Kidney (tissue), 14 donors: ENCODE results near the gene ANKRD18B. TPM values are rescaled to one million over a fixed set of nuclear protein-coding genes. Genes with fewer than 3 reads are reported as not detected.
"Not testable (repeated sequence)": the region's sequence is repeated elsewhere in the genome, so short reads cannot be mapped to it uniquely, and the experiment has no call there.

Experiments used
- DNase-seq, 5 donors: peaks; one replicate each; pipeline ENCODE4 v3.0.0-alpha.2; 2013 to 2020
- FAIRE-seq: peaks from 2 replicates; lab custom pipeline; 2012; peaks lifted over from hg19 to GRCh38; lab: Jason Lieb, UNC
- H3K27ac ChIP-seq, 2 donors: one replicate each; pipeline ENCODE4 v1.7.0; 2013; ENCODE audit warnings: low read depth in 2 of 2, low read length in 2 of 2, inconsistent platforms in 1 of 2
- H3K27me3 ChIP-seq: one replicate; pipeline ENCODE4 v1.7.1; 2013; ENCODE audit warnings: low read length, inconsistent platforms; ENCODE audit not compliant: control insufficient read depth, insufficient read depth
- H3K36me3 ChIP-seq, 3 donors: one replicate each; pipeline versions ENCODE4 v1.7.0 to v1.7.1; 2013; ENCODE audit warnings: low read length in 3 of 3, control low read depth in 1 of 3, inconsistent platforms in 1 of 3; ENCODE audit not compliant: insufficient read depth in 3 of 3, control insufficient read depth in 2 of 3
- H3K4me1 ChIP-seq, 3 donors: one replicate each; pipeline versions ENCODE4 v1.7.0 to v1.7.1; 2013; ENCODE audit warnings: low read length in 3 of 3, inconsistent platforms in 1 of 3, low read depth in 1 of 3; ENCODE audit not compliant: control insufficient read depth in 2 of 3, insufficient read depth in 2 of 3
- H3K4me3 ChIP-seq, 3 donors: one replicate each; pipeline versions ENCODE4 v1.7.0 to v1.8.1; 2013; ENCODE audit warnings: low read length in 3 of 3, control low read depth in 1 of 3, inconsistent platforms in 1 of 3
- H3K9ac ChIP-seq, 3 donors: one replicate each; pipeline versions ENCODE4 v1.7.0 to v1.7.1; 2013; ENCODE audit warnings: low read length in 3 of 3, control low read depth in 1 of 3, inconsistent platforms in 1 of 3
- H3K9me3 ChIP-seq, 3 donors: one replicate each; pipeline versions ENCODE4 v1.7.0 to v1.7.1; 2013; ENCODE audit warnings: low read length in 3 of 3, control low read depth in 1 of 3, inconsistent platforms in 1 of 3; ENCODE audit not compliant: control insufficient read depth in 2 of 3, insufficient read depth in 1 of 3
- intact Hi-C: fragments of 100-400 bp; cut with DNase I; formaldehyde crosslinking; loops from one replicate; pipeline ENCODE4 v1.11.1; 2022
- polyA plus RNA-seq: library from polyadenylated mRNA; stranded (reverse); fragments of 350-450 nt; fragmentation: Illumina TruSeq; extraction: RNeasy Lipid Tissue Mini Kit (QIAGEN cat#74804); gene quantifications from one replicate; pipeline ENCODE4 v1.2.3, GENCODE V29; 2014; ENCODE audit warnings: low read depth, low replicate concordance; ENCODE audit not compliant: insufficient read depth
- total RNA-seq: library from RNA; stranded (reverse); fragmentation: NEBNext Ultra II Directional; extraction: Animal tissue kit (Norgen Biotek cat#: 25700); gene quantifications from one replicate; pipeline ENCODE4 v1.2.1, GENCODE V29; 2021
- TF ChIP-seq, protein P1 (sequence below): IDR thresholded peaks from 3 replicates; pipeline ENCODE4 v1.5.1; 2012; ENCODE audit warnings: mild to moderate bottlenecking, moderate library complexity, borderline replicate concordance; ENCODE audit not compliant: insufficient read depth; ENCODE audit errors: extremely low read depth
- donor health status: control.
- donor health status: control.
- donor health status: control.
- donor health status: control.
- donor health status: control.
- donor health status: DM: yes; HTN: yes; CAD: no.
- donor health status: Normal renal cell carcinoma (clear cell type).

The ANKRD18B gene
- total and polyA plus RNA-seq, 2 donors from 2014 or later = 0.72 TPM; not detected in 1

DNA sequence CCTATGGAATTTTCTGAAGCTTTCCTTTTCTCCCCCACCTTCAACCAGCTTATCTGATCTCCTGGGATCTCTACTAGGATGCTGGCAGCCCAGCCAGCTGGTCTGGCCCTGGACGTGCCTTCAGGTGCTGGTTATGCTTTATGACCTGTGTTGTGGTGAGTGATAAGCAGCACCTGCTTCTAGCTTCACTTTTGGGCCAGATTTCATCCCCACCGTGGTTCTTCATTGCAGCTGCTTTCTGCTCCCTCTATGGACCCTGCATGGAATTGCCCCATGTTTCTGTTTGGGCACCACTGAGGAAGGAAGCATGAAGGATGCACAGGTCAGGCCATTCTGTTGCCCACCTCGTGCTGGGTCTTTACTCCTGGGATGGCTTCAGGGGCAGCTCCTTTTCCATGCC is 80.2 kb downstream of the ANKRD18B start:
- H3K9me3 ChIP-seq, H3K36me3 ChIP-seq, DNase-seq, FAIRE-seq, H3K27ac ChIP-seq, H3K4me3 ChIP-seq, H3K4me1 ChIP-seq, intact Hi-C loops, H3K9ac ChIP-seq, H3K27me3 ChIP-seq: not testable (repeated sequence)

GRCh38 chr9:33604936-33605335 is 80.9 kb downstream of the ANKRD18B start:
- H3K36me3 ChIP-seq, H3K27ac ChIP-seq, H3K9ac ChIP-seq, H3K9me3 ChIP-seq, H3K4me3 ChIP-seq, intact Hi-C loops, DNase-seq, H3K4me1 ChIP-seq, FAIRE-seq, H3K27me3 ChIP-seq: not testable (repeated sequence)

GRCh38 chr9:33611358-33611757 is 87.3 kb downstream of the ANKRD18B start:
- Histone ChIP-seq H3K4me1 (no peaks in the 10 kb centered on the region), H3K27me3 (no peaks in the 10 kb centered on the region)
- FAIRE-seq = no peak

GRCh38 chr9:33612410-33612809 is 88.4 kb downstream of the ANKRD18B start:
- DNase-seq, H3K36me3 ChIP-seq, intact Hi-C loops, H3K4me1 ChIP-seq, H3K9me3 ChIP-seq, FAIRE-seq, H3K9ac ChIP-seq, H3K4me3 ChIP-seq, H3K27me3 ChIP-seq, H3K27ac ChIP-seq: not testable (repeated sequence)

More at GRCh38 chr9:33611358-33611757, 87.3 kb downstream of the ANKRD18B start:
- H3K4me3 ChIP-seq = no peak overlapping the region
- no peaks in the 10 kb centered on the region for H3K9me3 ChIP-seq
- TF ChIP-seq, protein P1, sequence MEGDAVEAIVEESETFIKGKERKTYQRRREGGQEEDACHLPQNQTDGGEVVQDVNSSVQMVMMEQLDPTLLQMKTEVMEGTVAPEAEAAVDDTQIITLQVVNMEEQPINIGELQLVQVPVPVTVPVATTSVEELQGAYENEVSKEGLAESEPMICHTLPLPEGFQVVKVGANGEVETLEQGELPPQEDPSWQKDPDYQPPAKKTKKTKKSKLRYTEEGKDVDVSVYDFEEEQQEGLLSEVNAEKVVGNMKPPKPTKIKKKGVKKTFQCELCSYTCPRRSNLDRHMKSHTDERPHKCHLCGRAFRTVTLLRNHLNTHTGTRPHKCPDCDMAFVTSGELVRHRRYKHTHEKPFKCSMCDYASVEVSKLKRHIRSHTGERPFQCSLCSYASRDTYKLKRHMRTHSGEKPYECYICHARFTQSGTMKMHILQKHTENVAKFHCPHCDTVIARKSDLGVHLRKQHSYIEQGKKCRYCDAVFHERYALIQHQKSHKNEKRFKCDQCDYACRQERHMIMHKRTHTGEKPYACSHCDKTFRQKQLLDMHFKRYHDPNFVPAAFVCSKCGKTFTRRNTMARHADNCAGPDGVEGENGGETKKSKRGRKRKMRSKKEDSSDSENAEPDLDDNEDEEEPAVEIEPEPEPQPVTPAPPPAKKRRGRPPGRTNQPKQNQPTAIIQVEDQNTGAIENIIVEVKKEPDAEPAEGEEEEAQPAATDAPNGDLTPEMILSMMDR = no peak
- H3K36me3 ChIP-seq = no peaks in the 10 kb centered on the region
- intact Hi-C loops = no loop called here
- no peak for DNase-seq
- no peak overlapping the region for H3K9ac ChIP-seq
- H3K27ac ChIP-seq = no peak overlapping the region

DNA sequence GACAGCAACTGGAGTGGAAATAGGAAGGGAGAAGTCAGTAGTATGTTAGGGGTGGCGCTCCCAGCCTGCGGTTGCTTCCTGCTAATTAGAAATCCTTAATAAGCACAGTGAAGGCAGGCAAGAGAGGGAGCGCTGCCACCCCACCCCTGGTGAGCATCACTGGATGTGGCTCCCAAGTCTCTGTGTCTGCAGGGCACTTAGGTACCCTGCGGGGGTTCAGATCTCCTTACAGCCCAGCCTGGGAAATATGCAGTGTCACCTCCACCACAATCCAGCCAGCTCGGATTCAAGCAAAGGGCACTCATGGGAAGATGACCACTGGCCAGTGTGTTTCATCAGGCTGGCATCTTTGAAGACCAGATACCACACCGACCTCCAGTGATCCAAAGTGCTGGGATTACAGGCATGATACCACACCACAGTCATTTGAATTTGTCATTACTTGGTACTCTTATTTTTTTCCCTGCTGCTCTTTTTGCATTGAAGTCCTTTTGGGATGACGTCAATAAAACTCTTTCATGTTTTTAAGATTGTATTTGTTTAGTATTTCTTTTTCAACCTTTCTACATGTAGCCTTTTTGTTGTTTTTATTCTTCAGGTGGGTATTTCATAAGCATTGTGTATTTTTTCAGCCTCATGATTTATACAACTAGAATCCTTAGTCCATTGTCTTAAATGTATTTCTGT is 90.1 kb downstream of the ANKRD18B start:
- Histone ChIP-seq H3K4me1 (no peaks in the 10 kb centered on the region), H3K27me3 (no peaks in the 10 kb centered on the region), H3K9me3 (no peaks in the 10 kb centered on the region), H3K27ac (no peak overlapping the region), H3K9ac (no peak overlapping the region), H3K4me3 (no peak overlapping the region), H3K36me3 (no peaks in the 10 kb centered on the region)
- intact Hi-C loops = no loop called here
- no peak for FAIRE-seq
- TF ChIP-seq, protein P1 = no peak
- no peak for DNase-seq

DNA sequence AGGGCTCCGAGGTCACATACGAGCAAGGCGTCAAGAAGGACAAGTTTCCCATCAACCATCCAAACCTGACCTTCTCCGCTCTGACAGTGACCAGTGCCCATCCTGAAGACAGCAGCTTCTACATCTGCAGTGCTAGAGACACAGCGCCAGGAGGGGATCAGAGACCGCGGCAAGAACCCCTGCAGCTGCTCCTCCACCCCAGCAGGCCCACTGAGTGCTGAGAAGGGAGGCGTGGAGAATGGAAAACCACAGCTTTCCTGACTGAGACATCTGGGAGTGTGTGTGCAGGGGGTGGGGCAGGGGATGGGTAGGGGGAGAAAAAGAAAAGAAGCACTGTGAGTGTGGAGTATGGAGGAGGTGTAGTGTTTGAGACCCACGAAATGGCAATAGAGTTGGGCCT is 94.3 kb downstream of the ANKRD18B start:
- H3K9ac ChIP-seq, FAIRE-seq, DNase-seq, H3K27ac ChIP-seq, H3K36me3 ChIP-seq, H3K4me3 ChIP-seq, H3K9me3 ChIP-seq, intact Hi-C loops, H3K27me3 ChIP-seq, H3K4me1 ChIP-seq: not testable (repeated sequence)
